OCI-LY7 (cell line): Measurements from ENCODE around the gene KCNAB2. TPM values are rescaled to one million over a fixed set of nuclear protein-coding genes. Genes with fewer than 3 reads are reported as not detected.

Experiments used
- BruUV-seq: library from RNA; stranded (reverse); fragments of 400-500 nt; replicated peaks from 2 replicates; lab custom pipeline; 2021; lab: Mats Ljungman, UMichigan
- CTCF ChIA-PET: fragments of 300-600 bp; sonication (Branson Sonifier 250); formaldehyde crosslinking; loops from one replicate; lab custom pipeline; 2022; ENCODE audit warnings: antibody characterized with exemption; ENCODE audit not compliant: unreplicated experiment; lab: Charles Lee
- POLR2A ChIA-PET: fragments of 300-600 bp; sonication (Branson Sonifier 250); formaldehyde crosslinking; loops from one replicate; lab custom pipeline; 2022; ENCODE audit warnings: antibody characterized with exemption; lab: Charles Lee
- DNase-seq: peaks from one replicate; pipeline ENCODE4 v3.0.0-alpha.2; 2015; ENCODE audit warnings: low spot score
- H2AFZ ChIP-seq: fragments of 200-600 bp; sonication (generic), shearing (Covaris generic); 2 replicates; pipeline ENCODE4 v1.6.1; 2014; ENCODE audit warnings: mild to moderate bottlenecking, antibody characterized with exemption, low read length, moderate library complexity
- H3K27ac ChIP-seq: fragments of 200-600 bp; sonication (generic); 2 replicates; pipeline ENCODE4 v1.5.1; 2014; ENCODE audit warnings: mixed run types, low read depth, mild to moderate bottlenecking, moderate library complexity, low read length, inconsistent platforms; ENCODE audit not compliant: poor library complexity, severe bottlenecking
- H3K36me3 ChIP-seq: fragments of 200-600 bp; sonication (generic); 2 replicates; pipeline ENCODE4 v1.6.1; 2014; ENCODE audit warnings: mild to moderate bottlenecking, antibody characterized with exemption, low read length, moderate library complexity, mixed read lengths; ENCODE audit not compliant: insufficient read depth
- H3K4me1 ChIP-seq: fragments of 200-600 bp; sonication (generic); 2 replicates; pipeline ENCODE4 v1.5.1; 2014; ENCODE audit warnings: mild to moderate bottlenecking, low read length; ENCODE audit not compliant: insufficient read depth, poor library complexity, severe bottlenecking
- H3K4me2 ChIP-seq: fragments of 200-600 bp; sonication (generic); 2 replicates; pipeline ENCODE4 v1.6.1; 2014; ENCODE audit warnings: mild to moderate bottlenecking, low read length
- H3K4me3 ChIP-seq: fragments of 200-600 bp; sonication (generic); 2 replicates; pipeline ENCODE4 v1.5.1; 2014; ENCODE audit warnings: mild to moderate bottlenecking, low read depth, low read length; ENCODE audit not compliant: poor library complexity, severe bottlenecking
- H3K79me2 ChIP-seq: fragments of 200-600 bp; sonication (generic); 2 replicates; pipeline ENCODE4 v1.6.1; 2016; ENCODE audit warnings: low read depth, mild to moderate bottlenecking, low read length, moderate library complexity, mixed read lengths; ENCODE audit not compliant: insufficient read depth
- H3K9me2 ChIP-seq: fragments of 200-600 bp; sonication (generic); 2 replicates; pipeline ENCODE4 v1.6.1; 2016; ENCODE audit warnings: mild to moderate bottlenecking, low read length, mixed read lengths; ENCODE audit not compliant: insufficient read depth
- H3K9me3 ChIP-seq: fragments of 200-600 bp; sonication (generic); 2 replicates; pipeline ENCODE4 v1.6.1; 2014; ENCODE audit warnings: mild to moderate bottlenecking, mixed run types, low read length, mixed read lengths
- H4K20me1 ChIP-seq: fragments of 200-600 bp; sonication (generic); 2 replicates; pipeline ENCODE4 v1.6.1; 2014; ENCODE audit warnings: mild to moderate bottlenecking, antibody characterized with exemption, low read length, moderate library complexity, mixed read lengths; ENCODE audit not compliant: insufficient read depth
- EZH2phosphoT487 ChIP-seq: fragments of 200-600 bp; sonication (generic); IDR thresholded peaks from 2 replicates; pipeline ENCODE4 v1.6.1; 2018; ENCODE audit warnings: low read depth, borderline replicate concordance, mild to moderate bottlenecking, mixed run types, antibody characterized with exemption, low read length, moderate library complexity, mixed read lengths
- intact Hi-C: fragments of 100-400 bp; cut with micrococcal nuclease; formaldehyde crosslinking; loops from one replicate; pipeline ENCODE4 v1.10.0; 2022; ENCODE audit not compliant: unreplicated experiment
- total RNA-seq, 2 experiments: library from RNA; depleted of rRNA in 1 of 2; stranded (reverse); fragments of >200 nt in 1 of 2; shearing (Covaris generic) in 1 of 2; gene quantifications; 2 replicates each; pipeline ENCODE4 v1.2.3, GENCODE V29; 2014 to 2022
- TF ChIP-seq, protein P1 (sequence below): fragments of 200-600 bp; sonication (generic); conservative IDR thresholded peaks from 2 replicates; pipeline ENCODE4 v1.5.1; 2014; ENCODE audit warnings: mild to moderate bottlenecking, antibody characterized with exemption, low read length, moderate library complexity, mixed read lengths

KCNAB2 gene
- total RNA-seq, 2 experiments from 2014 or later: 46.7 to 133 TPM

DNA sequence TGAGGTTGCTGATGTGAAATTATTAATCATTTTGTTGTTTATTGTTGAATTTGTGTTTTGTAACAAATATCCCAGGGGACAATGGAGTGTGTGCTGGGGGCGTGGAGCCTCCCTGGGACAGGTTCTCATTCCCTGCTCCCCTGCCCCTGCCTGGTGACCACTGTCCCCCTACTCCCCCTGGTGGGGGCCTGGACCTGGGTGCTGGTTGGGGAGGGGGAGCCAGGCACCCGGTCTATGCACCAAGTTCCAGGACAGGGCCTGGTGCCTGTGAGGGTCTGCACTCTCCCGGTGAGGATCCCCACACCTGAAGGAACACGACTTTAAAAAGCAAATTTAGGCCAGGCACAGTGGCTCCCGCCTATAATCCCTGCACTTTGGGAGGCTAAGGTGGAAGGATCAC lies 92.1 kb downstream of the KCNAB2 start:
- no TSS peak for BruUV-seq
- no peak overlapping the region for H2AFZ ChIP-seq
- no peak overlapping the region for H3K4me3 ChIP-seq
- H3K27ac ChIP-seq: no peak overlapping the region
- intact Hi-C loops: no loop called here
- TF ChIP-seq EZH2phosphoT487: no peak
- TF ChIP-seq, protein P1, sequence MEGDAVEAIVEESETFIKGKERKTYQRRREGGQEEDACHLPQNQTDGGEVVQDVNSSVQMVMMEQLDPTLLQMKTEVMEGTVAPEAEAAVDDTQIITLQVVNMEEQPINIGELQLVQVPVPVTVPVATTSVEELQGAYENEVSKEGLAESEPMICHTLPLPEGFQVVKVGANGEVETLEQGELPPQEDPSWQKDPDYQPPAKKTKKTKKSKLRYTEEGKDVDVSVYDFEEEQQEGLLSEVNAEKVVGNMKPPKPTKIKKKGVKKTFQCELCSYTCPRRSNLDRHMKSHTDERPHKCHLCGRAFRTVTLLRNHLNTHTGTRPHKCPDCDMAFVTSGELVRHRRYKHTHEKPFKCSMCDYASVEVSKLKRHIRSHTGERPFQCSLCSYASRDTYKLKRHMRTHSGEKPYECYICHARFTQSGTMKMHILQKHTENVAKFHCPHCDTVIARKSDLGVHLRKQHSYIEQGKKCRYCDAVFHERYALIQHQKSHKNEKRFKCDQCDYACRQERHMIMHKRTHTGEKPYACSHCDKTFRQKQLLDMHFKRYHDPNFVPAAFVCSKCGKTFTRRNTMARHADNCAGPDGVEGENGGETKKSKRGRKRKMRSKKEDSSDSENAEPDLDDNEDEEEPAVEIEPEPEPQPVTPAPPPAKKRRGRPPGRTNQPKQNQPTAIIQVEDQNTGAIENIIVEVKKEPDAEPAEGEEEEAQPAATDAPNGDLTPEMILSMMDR: no peak
- H3K4me1 ChIP-seq: no peaks in the 10 kb centered on the region
- DNase-seq: no peak
- H3K9me2 ChIP-seq: no peaks in the 10 kb centered on the region
- POLR2A ChIA-PET: no interaction called here
- H3K36me3 ChIP-seq: no peaks in the 10 kb centered on the region
- no peaks in the 10 kb centered on the region for H3K79me2 ChIP-seq
- no peaks in the 10 kb centered on the region for H3K9me3 ChIP-seq
- H4K20me1 ChIP-seq: no peaks in the 10 kb centered on the region
- CTCF ChIA-PET: interaction anchor here (0.6 kb wide), 1 partner anchor 1722 kb away, joined by 3 read pairs; no protein-coding TSS in a partner anchor
- no peak overlapping the region for H3K4me2 ChIP-seq

DNA sequence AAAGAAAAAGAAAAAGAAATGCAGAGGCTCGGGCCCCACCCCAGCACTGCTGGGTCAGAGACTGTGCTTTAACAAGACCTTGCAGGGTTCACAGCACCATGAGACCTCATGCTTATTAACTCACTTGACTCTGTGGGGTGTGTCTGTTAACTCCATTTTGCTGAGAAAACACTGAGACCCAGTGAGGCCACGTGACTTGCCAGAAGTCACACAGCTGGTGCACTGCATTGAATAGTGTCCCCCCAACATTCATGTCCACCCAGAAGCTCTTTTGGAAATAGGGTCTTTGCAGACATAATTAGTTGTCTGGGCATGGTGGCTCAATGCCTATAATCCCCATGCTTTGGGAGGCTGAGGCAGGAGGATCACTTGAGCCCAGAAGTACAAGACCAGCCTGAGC lies 94.7 kb downstream of the KCNAB2 start:
- BruUV-seq: no TSS peak
- ChIA-PET CTCF (no interaction called here), POLR2A (no interaction called here)
- TF ChIP-seq, protein P1: no peak
- TF ChIP-seq EZH2phosphoT487: no peak
- Histone ChIP-seq H4K20me1 (no peaks in the 10 kb centered on the region), H3K4me3 (no peak overlapping the region), H3K79me2 (no peaks in the 10 kb centered on the region), H3K36me3 (no peaks in the 10 kb centered on the region), H3K4me1 (no peaks in the 10 kb centered on the region), H3K9me3 (no peaks in the 10 kb centered on the region), H3K27ac (no peak overlapping the region), H3K4me2 (no peak overlapping the region), H3K9me2 (no peaks in the 10 kb centered on the region), H2AFZ (no peak overlapping the region)
- intact Hi-C loops: no loop called here
- no peak for DNase-seq

DNA sequence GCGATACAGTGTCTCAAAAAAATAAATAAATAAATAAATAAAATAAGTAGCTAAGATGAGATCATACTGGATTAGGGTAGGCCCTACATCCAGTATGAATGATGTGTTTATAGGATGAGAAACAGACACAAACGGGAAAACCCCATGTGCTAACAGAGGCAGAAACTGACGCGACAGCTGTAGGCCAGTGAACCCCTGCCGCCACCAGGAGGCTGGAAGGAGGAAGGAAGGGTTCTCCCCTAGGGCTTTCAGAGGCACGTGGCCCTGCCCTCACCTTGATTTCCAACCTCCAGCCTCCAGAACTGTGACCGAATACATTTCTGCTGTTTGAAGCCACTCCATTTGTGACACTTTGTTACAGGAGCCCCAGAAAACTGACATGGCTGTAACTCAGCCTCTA lies 95.9 kb downstream of the KCNAB2 start:
- H3K36me3 ChIP-seq: no peaks in the 10 kb centered on the region
- no peaks in the 10 kb centered on the region for H3K4me1 ChIP-seq
- H3K27ac ChIP-seq: no peak overlapping the region
- no peaks in the 10 kb centered on the region for H4K20me1 ChIP-seq
- peak; percentile 39 for DNase-seq
- no peaks in the 10 kb centered on the region for H3K9me2 ChIP-seq
- no peak overlapping the region for H3K4me2 ChIP-seq
- H3K79me2 ChIP-seq: no peaks in the 10 kb centered on the region
- no peak overlapping the region for H2AFZ ChIP-seq
- CTCF ChIA-PET: no interaction called here
- intact Hi-C loops: no loop called here
- H3K9me3 ChIP-seq: no peaks in the 10 kb centered on the region
- POLR2A ChIA-PET: no interaction called here
- BruUV-seq: no TSS peak
- TF ChIP-seq EZH2phosphoT487: no peak
- TF ChIP-seq, protein P1: peak; percentile 55
- H3K4me3 ChIP-seq: no peak overlapping the region
